MM.1S (cell line): ENCODE results near the gene TMEM121B.

Experiments
- EZH2 ChIP-seq: fragments of 300-600 bp; sonication (generic); optimal IDR thresholded peaks from 2 replicates; pipeline ENCODE3; 2017; ENCODE audit warnings: low read depth, mild to moderate bottlenecking, antibody characterized with exemption, low read length, mixed read lengths
- TF ChIP-seq, protein P1 (sequence below): fragments of 300-600 bp; sonication (generic); IDR thresholded peaks from 2 replicates; pipeline ENCODE4 v1.5.1; 2016; ENCODE audit warnings: antibody characterized with exemption, low read length, mixed read lengths

DNA sequence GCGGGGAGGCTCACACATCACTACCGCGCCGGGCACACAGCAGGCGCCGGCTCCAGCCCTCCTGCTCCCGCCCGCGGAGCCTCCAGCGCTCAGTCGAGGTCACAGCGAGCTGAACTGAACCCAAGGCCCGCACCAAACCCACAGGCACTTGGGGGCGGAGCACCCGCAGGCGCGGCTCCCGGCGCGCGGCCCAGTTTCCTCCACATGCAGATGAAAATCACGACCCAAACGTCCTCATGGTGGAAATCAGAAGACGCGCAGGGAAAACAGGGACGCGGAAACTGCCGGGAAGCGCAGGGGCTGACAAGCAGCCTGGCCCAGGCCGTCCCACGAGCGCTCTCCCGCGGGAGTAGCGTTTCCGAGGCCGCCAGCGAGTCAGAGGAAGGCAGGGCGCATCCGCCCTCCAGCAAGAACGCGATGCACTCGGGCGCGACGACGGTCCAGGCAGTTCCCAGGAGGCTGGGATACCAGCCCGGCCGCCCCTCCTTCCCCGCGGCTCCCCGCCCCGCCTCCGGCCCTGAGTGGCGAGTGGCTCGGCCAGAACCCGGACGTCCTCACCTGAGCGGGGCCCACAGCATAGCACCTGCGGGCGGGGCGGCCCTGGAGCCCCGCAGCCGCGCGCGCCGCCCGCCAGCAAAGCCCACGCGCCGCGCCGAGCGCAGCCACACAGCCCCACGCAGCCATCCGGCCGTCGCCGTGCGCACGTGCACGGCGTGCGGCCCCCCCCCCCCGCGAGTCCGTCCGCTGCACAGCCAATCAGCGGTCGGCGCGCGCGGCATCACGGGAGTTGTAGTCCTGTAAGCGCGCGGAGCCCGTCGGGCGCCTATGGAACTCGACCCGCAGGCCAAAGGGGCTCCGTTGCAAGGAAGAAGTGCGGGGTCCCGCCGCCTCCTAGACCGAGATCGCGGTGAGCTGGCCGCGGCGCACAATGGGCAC is 37.7 kb upstream of the TMEM121B start, which contains the start of gene HDHD5:
- TF ChIP-seq, protein P1, sequence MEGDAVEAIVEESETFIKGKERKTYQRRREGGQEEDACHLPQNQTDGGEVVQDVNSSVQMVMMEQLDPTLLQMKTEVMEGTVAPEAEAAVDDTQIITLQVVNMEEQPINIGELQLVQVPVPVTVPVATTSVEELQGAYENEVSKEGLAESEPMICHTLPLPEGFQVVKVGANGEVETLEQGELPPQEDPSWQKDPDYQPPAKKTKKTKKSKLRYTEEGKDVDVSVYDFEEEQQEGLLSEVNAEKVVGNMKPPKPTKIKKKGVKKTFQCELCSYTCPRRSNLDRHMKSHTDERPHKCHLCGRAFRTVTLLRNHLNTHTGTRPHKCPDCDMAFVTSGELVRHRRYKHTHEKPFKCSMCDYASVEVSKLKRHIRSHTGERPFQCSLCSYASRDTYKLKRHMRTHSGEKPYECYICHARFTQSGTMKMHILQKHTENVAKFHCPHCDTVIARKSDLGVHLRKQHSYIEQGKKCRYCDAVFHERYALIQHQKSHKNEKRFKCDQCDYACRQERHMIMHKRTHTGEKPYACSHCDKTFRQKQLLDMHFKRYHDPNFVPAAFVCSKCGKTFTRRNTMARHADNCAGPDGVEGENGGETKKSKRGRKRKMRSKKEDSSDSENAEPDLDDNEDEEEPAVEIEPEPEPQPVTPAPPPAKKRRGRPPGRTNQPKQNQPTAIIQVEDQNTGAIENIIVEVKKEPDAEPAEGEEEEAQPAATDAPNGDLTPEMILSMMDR, result no peak
- TF ChIP-seq EZH2, result no peak
